GM19468 (cell line): Measurements from ENCODE around the gene MICALL1.
A peak's percentile ranks its signal among the peaks of the same experiment; 100 is the strongest.
"Not testable (repeated sequence)": the region's sequence is repeated elsewhere in the genome, so short reads cannot be mapped to it uniquely, and the experiment has no call there.

Experiments
- ATAC-seq: cut with Tn5 transposase; IDR thresholded peaks from one replicate; pipeline ENCODE4 v1.9.1; 2021; ENCODE audit warnings: mild to moderate bottlenecking, moderate library complexity, moderate number of reproducible peaks; ENCODE audit not compliant: unreplicated experiment; ENCODE audit errors: extremely low read depth

MICALL1 gene

GRCh38 chr22:37953437-37954179, 47.5 kb downstream of the MICALL1 start, which contains the start of the genes C22orf23 and POLR2F:
Gene C22orf23 (minus strand): TSS chr22:37953601. CDS start chr22:37953149, 452 bp downstream.
Gene POLR2F (plus strand): TSS chr22:37953699. CDS start chr22:37953788, 89 bp downstream.
- peak; percentile 68 for ATAC-seq

DNA sequence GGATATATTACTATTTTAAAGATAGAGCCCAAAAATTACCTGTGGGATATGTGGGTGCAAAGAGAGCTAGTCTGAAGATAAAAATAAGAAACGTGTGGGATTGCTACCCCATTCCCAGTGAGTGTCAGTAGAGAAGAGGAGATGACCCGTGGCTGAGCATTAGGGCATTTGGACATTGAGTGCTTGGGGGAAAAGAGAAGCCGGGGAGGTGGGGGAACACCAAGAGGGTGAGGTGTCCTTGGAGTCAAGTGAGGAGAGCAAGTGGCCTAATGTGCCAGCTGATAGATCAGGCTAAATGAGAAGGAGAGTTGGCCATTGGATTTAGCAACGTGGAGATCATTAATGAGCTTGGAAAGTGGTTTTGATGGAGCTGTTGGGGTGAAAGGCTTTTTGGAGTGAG, 48.6 kb downstream of the MICALL1 start:
- ATAC-seq: no peak

- not testable (repeated sequence) for ATAC-seq
Observed at GRCh38 chr22:37955825-37956397, 49.8 kb downstream of the MICALL1 start.

GRCh38 chr22:37957232-37957631, 51.1 kb downstream of the MICALL1 start:
- ATAC-seq: no peak

GRCh38 chr22:37959231-37959825, 53.2 kb downstream of the MICALL1 start:
- ATAC-seq: no peak

DNA sequence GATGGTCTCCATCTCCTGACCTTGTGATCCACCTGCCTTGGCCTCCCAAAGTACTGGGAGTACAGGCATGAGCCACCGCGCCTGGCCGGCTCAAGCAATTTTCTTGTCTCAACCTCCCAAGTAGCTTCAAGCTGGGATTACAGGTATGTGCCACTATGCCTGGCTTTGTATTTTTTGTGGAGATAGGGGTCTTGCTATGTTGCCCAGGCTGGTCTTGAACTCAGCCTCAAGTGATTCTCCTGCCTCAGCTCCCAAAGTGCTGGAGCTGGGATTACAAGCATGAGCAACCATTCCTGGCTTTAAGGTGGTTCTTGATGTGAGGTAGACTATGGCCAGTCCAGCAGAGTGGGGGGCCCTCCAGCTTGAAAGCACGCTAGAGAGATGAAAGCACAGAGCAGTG, 55.0 kb downstream of the MICALL1 start:
- ATAC-seq: no peak

DNA sequence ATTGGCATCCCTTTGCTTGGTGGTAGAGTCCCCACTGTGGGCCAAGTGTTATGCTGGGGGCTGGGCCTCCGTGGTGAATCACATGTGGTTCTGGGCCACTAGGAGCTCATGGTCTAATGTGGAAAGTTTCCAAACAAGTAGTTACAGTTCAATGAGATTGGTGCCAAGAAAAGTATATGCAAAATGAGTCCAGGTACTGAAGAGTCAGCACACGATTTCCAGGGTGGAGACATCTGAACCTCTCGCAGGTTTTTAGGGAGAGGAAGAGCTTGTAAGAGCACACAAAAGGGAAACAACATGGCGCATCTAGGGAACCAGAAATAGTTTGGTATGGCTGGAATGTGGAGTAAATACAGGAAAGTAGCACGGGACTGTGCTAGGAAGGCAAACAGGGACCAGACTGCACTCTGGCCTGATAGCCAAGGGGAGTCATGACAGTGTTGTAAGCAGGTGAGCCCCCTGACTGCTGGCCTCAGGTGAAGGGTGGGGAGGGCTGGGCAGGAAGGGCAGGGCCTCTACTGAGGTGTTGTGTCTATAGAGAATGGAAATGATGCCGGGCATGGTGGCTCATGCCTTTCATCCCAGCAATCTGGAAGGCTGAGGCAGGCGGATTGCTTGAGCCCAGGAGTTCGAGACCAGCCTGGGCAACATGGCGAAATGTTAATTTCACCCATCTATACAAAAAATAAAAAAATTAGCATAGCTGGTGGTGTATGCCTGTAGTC, 60.0 kb downstream of the MICALL1 start:
- no peak for ATAC-seq

GRCh38 chr22:37967147-37967546, 61.0 kb downstream of the MICALL1 start:
- ATAC-seq: no peak

- no peak for ATAC-seq
Observed at GRCh38 chr22:37967637-37968451, 61.7 kb downstream of the MICALL1 start.

- ATAC-seq: no peak
Observed at GRCh38 chr22:37968452-37969251, 62.6 kb downstream of the MICALL1 start.

DNA sequence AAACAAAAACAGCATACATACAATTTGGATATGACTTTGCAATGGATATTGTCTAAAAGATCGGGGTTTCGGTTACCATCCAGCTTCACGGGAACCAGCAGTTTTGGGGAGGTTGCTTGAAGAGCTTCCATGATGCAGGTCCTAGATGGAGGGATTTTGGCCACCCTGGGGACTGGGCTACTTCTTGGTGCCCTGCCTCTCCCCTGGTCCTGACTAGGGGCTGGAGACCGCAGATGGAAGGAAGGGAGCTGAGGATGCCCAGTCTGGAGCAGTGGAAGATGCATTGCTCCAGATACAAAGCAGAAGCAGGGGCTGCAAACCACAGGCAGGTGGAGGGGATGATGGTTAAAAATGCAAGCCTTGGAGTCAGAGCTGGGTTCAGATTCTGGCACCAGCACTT, 64.8 kb downstream of the MICALL1 start:
- ATAC-seq: no peak

DNA sequence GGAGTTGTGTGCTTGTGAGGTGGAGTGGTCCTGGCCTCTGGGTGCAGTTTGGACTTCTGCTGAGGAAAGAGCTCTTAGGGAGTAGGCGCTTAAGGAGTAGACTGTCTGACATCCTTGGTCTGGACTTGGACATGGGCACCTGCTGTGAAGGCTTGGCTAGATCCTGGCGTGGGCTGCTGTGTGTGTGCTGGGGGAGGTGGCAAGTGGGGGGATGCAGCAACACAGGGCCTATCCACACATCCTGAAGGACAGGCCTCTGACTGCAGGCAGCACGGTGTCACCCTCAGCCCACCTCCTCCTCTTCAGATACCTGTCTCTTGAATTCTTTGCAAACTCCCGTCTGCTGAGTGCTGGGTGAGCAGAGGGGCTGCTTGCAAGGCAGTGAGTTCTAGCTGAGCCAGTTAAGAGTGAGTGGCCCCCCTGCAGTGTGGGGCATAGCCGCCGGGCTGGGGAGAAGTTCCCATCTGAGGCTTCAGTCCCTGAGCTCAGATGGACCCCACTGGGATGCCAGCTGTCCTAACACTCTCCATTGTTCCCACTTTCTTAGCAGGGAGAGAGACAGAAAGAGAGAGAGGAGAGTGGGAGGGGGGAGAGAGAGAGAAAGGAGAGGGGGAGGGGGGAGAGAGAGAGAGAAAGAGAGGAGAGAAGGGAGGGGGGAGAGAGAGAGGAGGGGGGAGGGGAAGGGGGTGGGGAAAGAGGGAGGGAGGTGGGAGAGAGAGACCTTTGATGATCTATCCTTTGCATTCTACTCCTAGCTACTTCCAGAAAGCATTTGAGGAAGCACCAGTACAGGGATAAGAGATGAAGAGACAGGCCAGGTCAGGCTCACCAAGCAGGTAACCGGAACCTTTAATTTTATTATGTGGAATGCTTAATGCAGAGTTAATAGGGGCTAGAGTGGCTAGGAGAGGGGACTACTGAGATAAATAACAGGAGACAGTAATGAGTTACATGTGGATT, 65.7 kb downstream of the MICALL1 start:
- ATAC-seq: no peak

- ATAC-seq: no peak
Observed at GRCh38 chr22:37972527-37972926, 66.4 kb downstream of the MICALL1 start.

DNA sequence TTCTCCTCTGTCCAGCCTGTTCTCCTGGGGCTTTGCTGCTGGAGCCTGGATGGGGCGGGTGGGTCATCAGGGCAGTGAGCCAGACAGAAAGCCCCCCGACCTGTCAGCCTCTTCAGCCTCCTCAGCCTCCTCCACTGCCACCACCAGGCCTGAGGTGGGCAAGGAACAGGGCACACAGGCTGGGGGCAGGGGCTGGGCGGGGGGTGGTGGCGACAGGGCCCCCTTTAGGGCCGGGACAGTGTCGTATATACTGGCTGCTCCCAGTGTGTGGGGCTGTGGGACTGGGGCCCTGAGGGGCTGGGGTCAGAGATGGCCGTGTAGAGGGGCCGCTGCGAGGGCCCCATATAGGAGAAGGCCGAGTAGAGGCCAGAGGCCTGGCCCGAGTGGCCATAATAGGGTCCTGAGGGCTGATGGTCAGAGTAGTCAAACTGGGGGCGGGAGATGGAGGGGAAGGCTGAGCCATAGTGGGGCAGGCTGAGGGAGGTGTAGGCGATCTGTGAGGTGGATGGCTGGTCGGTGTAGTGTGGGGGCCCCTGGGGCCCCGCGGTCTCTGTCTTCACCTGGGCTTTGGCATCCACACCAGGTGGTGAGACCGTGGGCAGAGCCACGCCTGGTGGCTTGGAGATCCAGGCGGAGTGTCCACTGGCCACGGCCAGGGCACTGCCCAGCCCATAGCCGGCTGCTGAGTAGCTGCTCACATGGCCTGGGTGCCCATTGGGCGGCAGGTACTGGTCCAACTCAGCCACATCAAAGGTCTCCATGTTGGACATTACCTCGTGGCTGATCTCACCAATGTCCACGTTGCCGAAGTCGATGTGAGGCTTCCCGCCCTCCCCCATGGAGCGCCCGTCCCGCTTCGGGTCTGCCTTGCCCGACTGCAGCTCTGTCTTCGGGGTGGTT, 67.4 kb downstream of the MICALL1 start:
- ATAC-seq: no peak

- ATAC-seq: no peak
Observed at GRCh38 chr22:37975153-37975552, 69.1 kb downstream of the MICALL1 start.

- ATAC-seq: not testable (repeated sequence)
Observed at GRCh38 chr22:37976022-37976421, 69.9 kb downstream of the MICALL1 start.

GRCh38 chr22:37976547-37976946, 70.5 kb downstream of the MICALL1 start:
- no peak for ATAC-seq
